K562 (cell line): Measurements from ENCODE around the gene RALGAPA2. TPM values are rescaled to one million over a fixed set of nuclear protein-coding genes. Genes with fewer than 3 reads are reported as not detected.

Source experiments
- ATAC-seq: fragments of 200-7000 bp; cut with Tn5 transposase; 3 replicates; pipeline ENCODE4 v1.9.1; 2020; ENCODE audit warnings: moderate library complexity
- BruUV-seq: library from RNA; stranded (reverse); fragments of 400-500 nt; replicated peaks from 2 replicates; lab custom pipeline; 2021; lab: Mats Ljungman, UMichigan
- CTCF ChIA-PET: fragments of 300-600 bp; formaldehyde crosslinking; extraction: SDS; loops from one replicate; lab custom pipeline; 2021; ENCODE audit warnings: low intra/inter-chr PET ratio; lab: Yijun Ruan, JAX
- POLR2A ChIA-PET: fragments of 300-600, 350-650 bp; sonication (Branson Sonifier 250); formaldehyde crosslinking; extraction: SDS; loops from one replicate; lab custom pipeline; 2021; ENCODE audit warnings: antibody characterized with exemption, inconsistent platforms; lab: Yijun Ruan, JAX
- DNase-seq, 4 experiments: peaks; one replicate each; pipeline versions ENCODE4 v3.0.0 to v3.0.0-alpha.2; 2011 to 2018; ENCODE audit warnings: low spot score in 3 of 4, mixed read lengths in 3 of 4; ENCODE audit errors: extremely low read depth in 1 of 4
- FAIRE-seq: peaks from 2 replicates; lab custom pipeline; 2011; peaks lifted over from hg19 to GRCh38; lab: Jason Lieb, UNC
- H2AFZ ChIP-seq: 2 replicates; pipeline ENCODE4 v1.6.0; 2011; ENCODE audit warnings: low read depth, low read length, control low read depth, inconsistent platforms
- H3K27ac ChIP-seq: fragments of 200-600 bp; 3 replicates; pipeline ENCODE4 v1.8.0; 2011; ENCODE audit warnings: low read depth, mild to moderate bottlenecking, control low read depth, inconsistent platforms, low read length, moderate library complexity, mixed read lengths; ENCODE audit errors: extremely low read depth
- H3K27me3 ChIP-seq, 2 experiments: fragments of 300-600 bp in 1 of 2; 2 replicates in 1 of 2; 3 replicates in 1 of 2; pipeline versions ENCODE4 v1.6.0 to v1.8.0; 2011; ENCODE audit warnings: inconsistent platforms in 2 of 2, low read length in 2 of 2, mild to moderate bottlenecking in 1 of 2, mixed read lengths in 1 of 2, moderate library complexity in 1 of 2; ENCODE audit not compliant: control insufficient read depth in 2 of 2, insufficient read depth in 2 of 2
- H3K36me3 ChIP-seq: fragments of 300-600 bp; 3 replicates; pipeline ENCODE4 v1.8.0; 2011; ENCODE audit warnings: mild to moderate bottlenecking, low read length, inconsistent platforms; ENCODE audit not compliant: control insufficient read depth, insufficient read depth
- H3K4me1 ChIP-seq, 2 experiments: fragments of 200-600 bp in 1 of 2; replicated peaks in 1 of 2; 2 replicates in 1 of 2; 3 replicates in 1 of 2; pipeline versions ENCODE4 v1.5.1 to v1.8.0; 2011; ENCODE audit warnings: inconsistent platforms in 2 of 2, low read length in 2 of 2, mild to moderate bottlenecking in 1 of 2, mixed read lengths in 1 of 2, moderate library complexity in 1 of 2; ENCODE audit not compliant: control insufficient read depth in 2 of 2, insufficient read depth in 2 of 2
- H3K4me2 ChIP-seq: 2 replicates; pipeline ENCODE4 v1.6.1; 2011; ENCODE audit warnings: low read length, control low read depth, inconsistent platforms, mixed read lengths; ENCODE audit not compliant: insufficient read depth
- H3K4me3 ChIP-seq: fragments of 200-600 bp; sonication (generic), shearing (Covaris generic); 2 replicates; pipeline ENCODE4 v1.5.1; 2016; ENCODE audit warnings: control low read depth, inconsistent platforms
- H3K79me2 ChIP-seq: fragments of 200-600 bp; 3 replicates; pipeline ENCODE4 v1.8.0; 2011; ENCODE audit warnings: low read length, inconsistent platforms; ENCODE audit not compliant: control insufficient read depth, insufficient read depth
- H3K9ac ChIP-seq, 2 experiments: 2 replicates each; pipeline versions ENCODE4 v1.6.0 to v1.6.1; 2011; ENCODE audit warnings: low read depth in 2 of 2, low read length in 2 of 2, control low read depth in 1 of 2, inconsistent platforms in 1 of 2, mild to moderate bottlenecking in 1 of 2, mixed read lengths in 1 of 2; ENCODE audit not compliant: insufficient read depth in 1 of 2
- H3K9me1 ChIP-seq: one replicate; pipeline ENCODE4 v1.6.0; 2011; ENCODE audit warnings: inconsistent platforms, mild to moderate bottlenecking, low read length, moderate library complexity; ENCODE audit not compliant: control insufficient read depth, insufficient read depth
- H3K9me3 ChIP-seq: replicated peaks from 2 replicates; pipeline ENCODE4 v1.5.1; 2011; ENCODE audit warnings: low read depth, low read length, inconsistent platforms; ENCODE audit not compliant: control insufficient read depth, insufficient read depth
- H4K20me1 ChIP-seq: replicated peaks from 2 replicates; pipeline ENCODE4 v1.6.1; 2011; ENCODE audit warnings: low read length, inconsistent platforms, mixed read lengths; ENCODE audit not compliant: control insufficient read depth, insufficient read depth
- LCOR ChIP-seq: sonication (generic); formaldehyde crosslinking; IDR thresholded peaks from 2 replicates; pipeline ENCODE4 v1.8.0; 2022; ENCODE audit warnings: mild to moderate bottlenecking, missing genetic modification reagents
- NCOA1 ChIP-seq: fragments of 450-650 bp; IDR thresholded peaks from 2 replicates; pipeline ENCODE4 v1.6.1; 2016; ENCODE audit warnings: low read depth
- ZNF12 ChIP-seq: sonication (generic); formaldehyde crosslinking; IDR thresholded peaks from 2 replicates; pipeline ENCODE4 v1.4.0; 2020; ENCODE audit warnings: mild to moderate bottlenecking, missing genetic modification reagents
- ZNF121 ChIP-seq: sonication (generic); formaldehyde crosslinking; conservative IDR thresholded peaks from 2 replicates; pipeline ENCODE4 v1.8.0; 2022; ENCODE audit warnings: missing genetic modification reagents
- ZNF408 ChIP-seq: fragments of 250-450 bp; sonication (Bioruptor Pico); IDR thresholded peaks from 2 replicates; pipeline ENCODE4 v1.4.0; 2020; ENCODE audit warnings: low read depth, mild to moderate bottlenecking, moderate library complexity
- ZNF551 ChIP-seq: fragments of 250-450 bp; sonication (Bioruptor Pico); IDR thresholded peaks from 2 replicates; pipeline ENCODE4 v1.5.0; 2021; ENCODE audit warnings: mild to moderate bottlenecking, moderate library complexity
- WGBS: fragments of 100-300 bp; shearing (Covaris generic); methylation state at CpG from one replicate; pipeline ENCODE4 v1.1.6; 2016; ENCODE audit warnings: low coverage, mixed read lengths; ENCODE audit not compliant: insufficient coverage; ENCODE audit errors: missing lambda C conversion rate; 5-methylcytosine and 5-hydroxymethylcytosine counted together
- in situ Hi-C: fragments of 300-500 bp; cut with MboI; formaldehyde crosslinking; loops from 4 replicates; pipeline ENCODE4 v1.15.0; 2018; ENCODE audit warnings: inconsistent platforms, mixed read lengths
- intact Hi-C: fragments of 100-400 bp; cut with micrococcal nuclease; formaldehyde crosslinking; loops from 2 replicates; pipeline ENCODE4 v1.14.2; 2022
- polyA plus RNA-seq, 8 experiments: library from polyadenylated mRNA; depleted of rRNA in 4 of 8; stranded (reverse) in 5 of 8; unstranded in 3 of 8; fragments of >200 nt; fragmentation: Nextera tagmentation in 2 of 8; fragmentation: Illumina TruSeq in 1 of 8; extraction: Ambion mirVana in 2 of 8; extraction: Trizol in 1 of 8; gene quantifications; 2 replicates each; pipeline versions ENCODE4 v1.2.1 to v1.2.3, GENCODE V29; 2011 to 2014; ENCODE audit warnings: inconsistent platforms in 1 of 8, missing spikeins in 1 of 8
- total RNA-seq, 7 experiments: library from RNA; depleted of rRNA in 6 of 7; stranded (reverse); fragments of >200 nt in 6 of 7; fragmentation: Illumina TruSeq in 2 of 7; extraction: Trizol in 2 of 7; gene quantifications; 2 replicates each; pipeline versions ENCODE4 v1.2.1 to v1.2.3, GENCODE V29; 2011 to 2021; ENCODE audit warnings: low replicate concordance in 1 of 7
- TF ChIP-seq, protein P1 (sequence below): fragments of 200-400 bp; formaldehyde crosslinking; IDR thresholded peaks from 2 replicates; pipeline ENCODE4 v1.6.1; 2017; ENCODE audit warnings: mild to moderate bottlenecking, low read depth, low read length, moderate library complexity

Gene RALGAPA2
- total and polyA plus RNA-seq, 9 of the 15 experiments (the other 6 are each of a cell fraction or from before 2014, with no cell fraction given): 0.35 to 2.7 (median 1.4) TPM

DNA sequence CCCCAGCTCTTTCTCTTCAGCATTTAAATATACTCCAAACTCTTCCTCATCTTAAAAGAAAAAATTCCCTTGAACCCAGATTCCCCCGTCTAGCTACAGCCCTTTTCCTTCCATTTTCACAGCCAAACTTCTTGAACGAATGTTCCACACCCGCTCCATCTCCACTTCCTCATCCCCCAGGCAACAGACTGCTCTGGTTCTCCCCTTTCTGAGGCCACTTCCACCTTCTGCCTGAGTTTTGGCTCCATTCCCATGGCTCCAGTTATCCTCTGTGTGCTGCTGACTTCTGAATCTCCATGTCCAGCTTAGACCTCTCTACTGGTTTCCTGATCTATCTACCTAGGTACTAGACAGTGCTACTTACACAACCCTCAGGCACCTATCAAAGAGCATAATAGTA, 106.4 kb downstream of the RALGAPA2 start:
- intact Hi-C loops: no loop called here
- TF ChIP-seq ZNF551 (CRISPR knock-in tag) (no peak), LCOR (no peak), ZNF121 (CRISPR knock-in tag) (no peak), ZNF12 (CRISPR knock-in tag) (no peak), NCOA1 (no peak), ZNF408 (CRISPR knock-in tag) (no peak)
- TF ChIP-seq, protein P1, sequence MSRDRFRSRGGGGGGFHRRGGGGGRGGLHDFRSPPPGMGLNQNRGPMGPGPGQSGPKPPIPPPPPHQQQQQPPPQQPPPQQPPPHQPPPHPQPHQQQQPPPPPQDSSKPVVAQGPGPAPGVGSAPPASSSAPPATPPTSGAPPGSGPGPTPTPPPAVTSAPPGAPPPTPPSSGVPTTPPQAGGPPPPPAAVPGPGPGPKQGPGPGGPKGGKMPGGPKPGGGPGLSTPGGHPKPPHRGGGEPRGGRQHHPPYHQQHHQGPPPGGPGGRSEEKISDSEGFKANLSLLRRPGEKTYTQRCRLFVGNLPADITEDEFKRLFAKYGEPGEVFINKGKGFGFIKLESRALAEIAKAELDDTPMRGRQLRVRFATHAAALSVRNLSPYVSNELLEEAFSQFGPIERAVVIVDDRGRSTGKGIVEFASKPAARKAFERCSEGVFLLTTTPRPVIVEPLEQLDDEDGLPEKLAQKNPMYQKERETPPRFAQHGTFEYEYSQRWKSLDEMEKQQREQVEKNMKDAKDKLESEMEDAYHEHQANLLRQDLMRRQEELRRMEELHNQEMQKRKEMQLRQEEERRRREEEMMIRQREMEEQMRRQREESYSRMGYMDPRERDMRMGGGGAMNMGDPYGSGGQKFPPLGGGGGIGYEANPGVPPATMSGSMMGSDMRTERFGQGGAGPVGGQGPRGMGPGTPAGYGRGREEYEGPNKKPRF: no peak
- TF ChIP-seq, all 486 proteins: peak for 0
- Histone ChIP-seq H2AFZ (no peak overlapping the region), H3K4me3 (no peak overlapping the region), H3K27me3 (no peaks in the 10 kb centered on the region), H3K9me3 (no peaks in the 10 kb centered on the region), H3K9ac (no peak overlapping the region), H3K36me3 (no peaks in the 10 kb centered on the region), H4K20me1 (no peaks in the 10 kb centered on the region), H3K9me1 (no peaks in the 10 kb centered on the region), H3K79me2 (no peaks in the 10 kb centered on the region), H3K4me1 (no peaks in the 10 kb centered on the region; a peak in 1 of 5 replicates), H3K27ac (no peak overlapping the region), H3K4me2 (no peak overlapping the region)
- no TSS peak for BruUV-seq
- 0% methylated on average over 2 of the region's 3 CpGs for WGBS
- ChIA-PET CTCF (no interaction called here), POLR2A (interaction anchor here (0.6 kb wide), 1 partner anchor 31 kb away, joined by 3 read pairs; no protein-coding TSS in a partner anchor)
- in situ Hi-C loops: no loop called here
- DNase-seq: no peak
- ATAC-seq: no peak
- FAIRE-seq: no peak
